ENCODE measurements around the gene ARHGAP10. TPM values are rescaled to one million over a fixed set of nuclear protein-coding genes. Genes with fewer than 3 reads are reported as not detected.

ARHGAP10 gene
- total RNA-seq: 18.4 and 20.8 TPM in 2 replicates

DNA sequence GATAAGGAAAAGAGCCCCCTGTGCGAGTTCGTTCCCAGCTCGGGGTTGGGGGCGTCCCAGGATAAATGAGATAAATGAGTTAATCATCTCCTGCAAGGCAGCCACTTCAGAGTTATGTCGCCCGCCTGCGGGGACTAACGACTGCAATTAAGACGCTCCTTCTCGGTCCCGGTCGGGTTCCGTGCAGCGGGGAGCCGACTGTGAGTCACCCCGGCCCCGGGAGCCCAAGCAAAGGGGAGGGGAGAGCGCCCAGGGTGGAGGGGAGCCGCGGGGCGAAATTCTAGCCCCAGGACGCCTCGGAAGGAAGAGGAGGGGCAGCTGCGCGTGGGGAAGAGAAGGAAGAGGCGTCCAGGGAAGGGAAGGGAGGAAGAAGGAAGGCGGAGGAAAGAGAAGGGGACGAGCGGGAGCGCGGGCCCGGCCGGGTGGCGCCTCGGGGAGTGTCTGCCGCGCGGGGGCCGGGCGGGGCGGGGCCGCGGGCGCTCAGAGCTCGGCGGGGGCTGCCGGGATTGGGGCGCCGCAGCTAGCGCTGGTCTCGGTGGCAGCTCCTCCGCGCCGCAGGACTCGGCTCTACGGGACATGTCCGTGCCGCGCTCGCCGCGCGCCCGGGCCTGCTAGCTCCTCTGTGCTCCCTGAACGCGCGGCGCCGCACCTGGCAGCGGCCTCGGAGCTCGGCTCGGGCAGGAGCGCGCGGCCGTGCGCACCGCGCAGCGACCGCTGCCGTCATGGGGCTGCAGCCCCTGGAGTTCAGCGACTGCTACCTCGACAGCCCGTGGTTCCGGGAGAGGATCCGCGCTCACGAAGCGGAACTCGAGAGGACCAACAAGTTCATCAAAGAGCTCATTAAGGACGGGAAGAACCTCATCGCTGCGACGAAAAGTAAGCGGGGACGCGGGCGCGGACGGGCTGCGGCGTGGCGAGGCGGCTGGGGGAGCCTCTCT, at the start of gene ARHGAP10:
ARHGAP10 (plus strand) TSS at position 509 of the 938 bp plus-strand sequence; CDS start at position 723, 214 bp downstream.

GRCh38 chr4:147683717-147684700, 47.9 kb upstream of the ARHGAP10 start, which contains the start of gene PRMT9:
Gene PRMT9 (minus strand): TSS chr4:147684163. CDS start chr4:147683987, 176 bp downstream.

Other genes with a start within 250 kb of the ARHGAP10 start
- 19.4 and 37.4 TPM in 2 replicates for gene TMEM184C, start 114.7 kb upstream of the ARHGAP10 start, total RNA-seq
- 5.3 and 9.3 TPM in 2 replicates for gene PRMT9, start 47.9 kb upstream of the ARHGAP10 start, total RNA-seq

Data from epithelial cell of alveolus of lung (primary cell).